CD4-positive, alpha-beta T cell (primary cell): Measurements from ENCODE around the gene PRPF40A. TPM values are rescaled to one million over a fixed set of nuclear protein-coding genes. Genes with fewer than 3 reads are reported as not detected.

ENCODE experiments used
- ATAC-seq: fragments of 200-7000 bp; cut with Tn5 transposase; one replicate; pipeline ENCODE4 v1.10.0; 2022; ENCODE audit warnings: mild to moderate bottlenecking; ENCODE audit not compliant: poor library complexity
- CTCF ChIA-PET: fragments of 350-600 bp; sonication (Branson Sonifier 250); formaldehyde crosslinking; loops from one replicate; lab custom pipeline; 2021; ENCODE audit warnings: antibody characterized with exemption, inconsistent platforms; lab: Charles Lee
- POLR2A ChIA-PET: fragments of 350-600 bp; sonication (Branson Sonifier 250); formaldehyde crosslinking; loops from one replicate; lab custom pipeline; 2021; ENCODE audit warnings: antibody characterized with exemption, inconsistent platforms; lab: Charles Lee
- DNase-seq, 14 experiments: peaks; one replicate each; pipeline ENCODE4 v3.0.0-alpha.2; 2013 to 2020; ENCODE audit warnings: mixed read lengths in 2 of 14
- H3K27ac ChIP-seq, 2 donors: one replicate each; pipeline versions ENCODE4 v1.5.1 to v1.7.0; 2013; ENCODE audit warnings: low read length in 2 of 2, low read depth in 1 of 2, mild to moderate bottlenecking in 1 of 2
- H3K27me3 ChIP-seq, 2 experiments: 1 replicate in 1 of 2; 2 replicates in 1 of 2; pipeline versions ENCODE4 v1.6.1 to v1.7.0; 2013; ENCODE audit warnings: low read length in 2 of 2, control low read depth in 1 of 2, mild to moderate bottlenecking in 1 of 2, moderate library complexity in 1 of 2; ENCODE audit not compliant: insufficient read depth in 2 of 2, control insufficient read depth in 1 of 2
- H3K36me3 ChIP-seq: one replicate; pipeline ENCODE4 v1.6.1; 2013; ENCODE audit warnings: low read length, control low read depth; ENCODE audit not compliant: insufficient read depth
- H3K4me1 ChIP-seq: one replicate; pipeline ENCODE4 v1.6.1; 2013; ENCODE audit warnings: low read length, control low read depth; ENCODE audit not compliant: insufficient read depth
- H3K4me3 ChIP-seq: one replicate; pipeline ENCODE4 v1.5.1; 2013; ENCODE audit warnings: mild to moderate bottlenecking, low read length, moderate library complexity
- H3K9me3 ChIP-seq, 2 experiments: 1 replicate in 1 of 2; 2 replicates in 1 of 2; pipeline versions ENCODE4 v1.6.1 to v1.7.0; 2013; ENCODE audit warnings: low read length in 2 of 2, mild to moderate bottlenecking in 2 of 2, control low read depth in 1 of 2, moderate library complexity in 1 of 2; ENCODE audit not compliant: control insufficient read depth in 1 of 2, insufficient read depth in 1 of 2
- H3K27ac Mint-ChIP-seq: one replicate; pipeline ENCODE4 v1.8.0; 2020; ENCODE audit warnings: mixed read lengths
- H3K27me3 Mint-ChIP-seq: one replicate; pipeline ENCODE4 v1.8.0; 2021; ENCODE audit warnings: mixed read lengths
- H3K36me3 Mint-ChIP-seq: one replicate; pipeline ENCODE4 v1.8.0; 2021; ENCODE audit warnings: low read depth, mixed read lengths
- H3K4me1 Mint-ChIP-seq: one replicate; pipeline ENCODE4 v1.8.0; 2021; ENCODE audit warnings: low read depth, mixed read lengths
- H3K4me3 Mint-ChIP-seq: one replicate; pipeline ENCODE4 v1.8.0; 2020; ENCODE audit warnings: mild to moderate bottlenecking, mixed read lengths
- H3K9me3 Mint-ChIP-seq: one replicate; pipeline ENCODE4 v1.8.0; 2020; ENCODE audit warnings: mixed read lengths
- CTCF ChIP-seq: fragments of 200-600 bp; IDR thresholded peaks from one replicate; pipeline ENCODE4 v1.8.0; 2022; ENCODE audit warnings: antibody characterized with exemption, mild to moderate bottlenecking
- intact Hi-C, 2 experiments: fragments of 100-400 bp; cut with DNase I in 1 of 2; cut with micrococcal nuclease in 1 of 2; formaldehyde crosslinking; loops; one replicate each; pipeline versions ENCODE4 v1.15.1 to v1.9.0; 2023 to 2025; cut with DNase I, micrococcal nuclease
- total RNA-seq, 174 experiments: library from RNA in 2 of 174; stranded (reverse) in 2 of 174; gene quantifications; one replicate each; pipeline ENCODE4 v1.2.3 and lab custom pipeline; 2021 to 2026

PRPF40A gene
- total RNA-seq, 2 experiments from 2014 or later: 146 to 148 TPM

- H3K27me3 Mint-ChIP-seq: no peaks in the 10 kb centered on the region
- Histone ChIP-seq H3K27ac (no peak overlapping the region), H3K9me3 (no peaks in the 10 kb centered on the region), H3K4me3 (no peak overlapping the region), H3K27me3 (peaks cover 0 to 4% of the 10 kb centered on the region in 2 experiments), H3K36me3 (no peaks in the 10 kb centered on the region), H3K4me1 (no peaks in the 10 kb centered on the region)
- POLR2A ChIA-PET: no interaction called here
- no peak for ATAC-seq
- CTCF ChIA-PET: no interaction called here
- H3K27ac Mint-ChIP-seq: no peak overlapping the region
- no peaks in the 10 kb centered on the region for H3K4me1 Mint-ChIP-seq
- no peak for DNase-seq
- H3K36me3 Mint-ChIP-seq: no peaks in the 10 kb centered on the region
- no peak overlapping the region for H3K4me3 Mint-ChIP-seq
- H3K9me3 Mint-ChIP-seq: no peaks in the 10 kb centered on the region
- intact Hi-C loops: no loop called here
- TF ChIP-seq CTCF: no peak
These were observed 95.0 kb downstream of the PRPF40A start for GRCh38 chr2:152622219-152622618.

- CTCF ChIA-PET: no interaction called here
- intact Hi-C loops: no loop called here
These were observed 96.3 kb downstream of the PRPF40A start for GRCh38 chr2:152620985-152621384.

GRCh38 chr2:152620208-152620607 is 97.1 kb downstream of the PRPF40A start:
- ChIA-PET CTCF (no interaction called here), POLR2A (interaction anchor here (0.6 kb wide), 1 partner anchor 28 kb away, joined by 3 read pairs; no protein-coding TSS in a partner anchor)
- Histone ChIP-seq H3K36me3 (no peaks in the 10 kb centered on the region), H3K4me1 (no peaks in the 10 kb centered on the region), H3K27me3 (peaks cover 0 to 3% of the 10 kb centered on the region in 2 experiments), H3K4me3 (no peak overlapping the region), H3K9me3 (no peaks in the 10 kb centered on the region), H3K27ac (no peak overlapping the region)
- DNase-seq: no peak
- Mint-ChIP-seq H3K4me3 (no peak overlapping the region), H3K27ac (no peak overlapping the region), H3K9me3 (no peaks in the 10 kb centered on the region), H3K27me3 (no peaks in the 10 kb centered on the region), H3K4me1 (no peaks in the 10 kb centered on the region), H3K36me3 (no peaks in the 10 kb centered on the region)
- no peak for TF ChIP-seq CTCF
- intact Hi-C loops: no loop called here
- ATAC-seq: no peak

More at GRCh38 chr2:152620985-152621384, 96.3 kb downstream of the PRPF40A start:
- Mint-ChIP-seq H3K4me3 (no peak overlapping the region), H3K27ac (no peak overlapping the region), H3K4me1 (no peaks in the 10 kb centered on the region), H3K27me3 (no peaks in the 10 kb centered on the region), H3K36me3 (no peaks in the 10 kb centered on the region), H3K9me3 (no peaks in the 10 kb centered on the region)
- no peaks in the 10 kb centered on the region for H3K4me1 ChIP-seq
- ATAC-seq (no peak), DNase-seq (no peak)
- H3K27me3 ChIP-seq: peaks cover 0 to 4% of the 10 kb centered on the region in 2 experiments
- no peak overlapping the region for H3K4me3 ChIP-seq
- POLR2A ChIA-PET: no interaction called here
- TF ChIP-seq CTCF: no peak
- H3K9me3 ChIP-seq: no peaks in the 10 kb centered on the region
- H3K36me3 ChIP-seq: no peaks in the 10 kb centered on the region
- no peak overlapping the region for H3K27ac ChIP-seq
